OCI-LY3 (cell line): ENCODE data around the gene IFT25.

ENCODE experiments used
- H2AFZ ChIP-seq: fragments of 200-600, 300-600 bp; shearing (Covaris generic); 2 replicates; pipeline ENCODE4 v1.6.0; 2014; ENCODE audit warnings: antibody characterized with exemption, low read depth, low read length
- H3K27ac ChIP-seq: fragments of 200-600, 300-600 bp; sonication (generic); 2 replicates; pipeline ENCODE4 v1.5.1; 2014; ENCODE audit warnings: mild to moderate bottlenecking, low read length, moderate library complexity, mixed read lengths
- H3K27me3 ChIP-seq: fragments of 200-600, 300-600 bp; sonication (generic); 2 replicates; pipeline ENCODE4 v1.6.1; 2014; ENCODE audit warnings: low read depth, low read length, mixed read lengths
- H3K36me3 ChIP-seq: fragments of 200-600, 300-600 bp; sonication (generic); replicated peaks from 2 replicates; pipeline ENCODE3; 2014; ENCODE audit warnings: low read depth, low read length, mixed read lengths
- H3K4me1 ChIP-seq: fragments of 300-600, 200-600 bp; sonication (generic); 2 replicates; pipeline ENCODE4 v1.6.1; 2014; ENCODE audit warnings: low read length, mixed read lengths
- H3K4me2 ChIP-seq: fragments of 200-600, 300-600 bp; sonication (generic); 2 replicates; pipeline ENCODE4 v1.6.1; 2014; ENCODE audit warnings: low read length, mixed read lengths
- H3K4me3 ChIP-seq: fragments of 300-600, 200-600 bp; sonication (generic); 2 replicates; pipeline ENCODE4 v1.5.1; 2014; ENCODE audit warnings: antibody characterized with exemption, mild to moderate bottlenecking, low read length, moderate library complexity
- H3K79me2 ChIP-seq: fragments of 300-600, 200-600 bp; shearing (Covaris generic); 2 replicates; pipeline ENCODE4 v1.6.1; 2014; ENCODE audit warnings: mild to moderate bottlenecking, low read length, mixed read lengths
- H3K9ac ChIP-seq: fragments of 300-600, 200-600 bp; shearing (Covaris generic); 2 replicates; pipeline ENCODE4 v1.6.0; 2014; ENCODE audit warnings: mild to moderate bottlenecking, low read length, moderate library complexity
- H3K9me3 ChIP-seq: fragments of 200-600, 300-600 bp; shearing (Covaris generic); 2 replicates; pipeline ENCODE4 v1.6.1; 2014; ENCODE audit warnings: low read length, mixed read lengths; ENCODE audit not compliant: insufficient read depth
- H4K20me1 ChIP-seq: fragments of 200-600, 300-600 bp; sonication (generic); 2 replicates; pipeline ENCODE4 v1.6.1; 2016; ENCODE audit warnings: low read length, mixed read lengths; ENCODE audit not compliant: insufficient read depth
- CTCF ChIP-seq: fragments of 200-600, 300-600 bp; sonication (generic); IDR thresholded peaks from 2 replicates; pipeline ENCODE4 v1.5.1; 2014; ENCODE audit warnings: antibody characterized with exemption, low read length, low read depth
- EZH2phosphoT487 ChIP-seq: fragments of 200-600 bp; shearing (Covaris generic); IDR thresholded peaks from 2 replicates; pipeline ENCODE4 v1.6.1; 2018; ENCODE audit warnings: antibody characterized with exemption, mixed run types, low read depth

IFT25 gene

GRCh38 chr1:53986458-53986857 lies 41.0 kb upstream of the IFT25 start:
- Histone ChIP-seq H3K36me3 (no peaks in the 10 kb centered on the region), H3K4me1 (no peaks in the 10 kb centered on the region), H2AFZ (no peak overlapping the region), H4K20me1 (no peaks in the 10 kb centered on the region), H3K79me2 (no peaks in the 10 kb centered on the region), H3K9ac (no peak overlapping the region), H3K27ac (no peak overlapping the region), H3K4me3 (no peak overlapping the region), H3K27me3 (no peaks in the 10 kb centered on the region), H3K4me2 (no peak overlapping the region), H3K9me3 (no peaks in the 10 kb centered on the region)
- no peak for TF ChIP-seq CTCF

- Histone ChIP-seq H2AFZ (no peak overlapping the region), H3K36me3 (no peaks in the 10 kb centered on the region), H3K9me3 (no peaks in the 10 kb centered on the region), H3K4me2 (no peak overlapping the region), H3K4me3 (no peak overlapping the region), H3K27ac (no peak overlapping the region), H3K27me3 (no peaks in the 10 kb centered on the region), H3K9ac (no peak overlapping the region), H3K4me1 (peaks cover 2% of the 10 kb centered on the region; the same call in 1 of the 2 replicates), H4K20me1 (no peaks in the 10 kb centered on the region), H3K79me2 (no peaks in the 10 kb centered on the region)
- no peak for TF ChIP-seq CTCF
- no peak for TF ChIP-seq EZH2phosphoT487
Measured at GRCh38 chr1:53984726-53985125, 39.2 kb upstream of the IFT25 start.

DNA sequence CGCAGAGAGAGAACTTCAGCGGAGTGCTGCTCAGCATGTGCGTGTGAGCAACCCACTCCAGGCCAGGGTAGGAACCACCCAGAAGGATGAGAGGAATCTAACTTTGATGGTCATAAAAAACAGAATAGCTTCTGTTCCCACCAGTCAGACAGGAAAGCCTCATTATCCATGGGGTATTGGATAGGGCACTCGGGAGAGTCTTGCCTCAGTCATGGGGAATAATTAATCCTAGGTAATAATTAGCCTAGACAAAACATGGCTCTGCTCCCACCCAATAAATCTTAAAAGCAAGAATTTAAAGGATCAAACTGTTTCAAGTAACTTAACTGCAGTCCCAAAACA lies 37.2 kb upstream of the IFT25 start:
- Histone ChIP-seq H3K27ac (no peak overlapping the region), H3K36me3 (no peaks in the 10 kb centered on the region), H3K4me2 (no peak overlapping the region), H3K79me2 (no peaks in the 10 kb centered on the region), H3K4me1 (peaks cover 5% of the 10 kb centered on the region; the same call in 1 of the 2 replicates), H2AFZ (no peak overlapping the region), H3K9me3 (no peaks in the 10 kb centered on the region), H4K20me1 (no peaks in the 10 kb centered on the region), H3K4me3 (no peak overlapping the region), H3K9ac (no peak overlapping the region), H3K27me3 (no peaks in the 10 kb centered on the region)
- no peak for TF ChIP-seq CTCF

DNA sequence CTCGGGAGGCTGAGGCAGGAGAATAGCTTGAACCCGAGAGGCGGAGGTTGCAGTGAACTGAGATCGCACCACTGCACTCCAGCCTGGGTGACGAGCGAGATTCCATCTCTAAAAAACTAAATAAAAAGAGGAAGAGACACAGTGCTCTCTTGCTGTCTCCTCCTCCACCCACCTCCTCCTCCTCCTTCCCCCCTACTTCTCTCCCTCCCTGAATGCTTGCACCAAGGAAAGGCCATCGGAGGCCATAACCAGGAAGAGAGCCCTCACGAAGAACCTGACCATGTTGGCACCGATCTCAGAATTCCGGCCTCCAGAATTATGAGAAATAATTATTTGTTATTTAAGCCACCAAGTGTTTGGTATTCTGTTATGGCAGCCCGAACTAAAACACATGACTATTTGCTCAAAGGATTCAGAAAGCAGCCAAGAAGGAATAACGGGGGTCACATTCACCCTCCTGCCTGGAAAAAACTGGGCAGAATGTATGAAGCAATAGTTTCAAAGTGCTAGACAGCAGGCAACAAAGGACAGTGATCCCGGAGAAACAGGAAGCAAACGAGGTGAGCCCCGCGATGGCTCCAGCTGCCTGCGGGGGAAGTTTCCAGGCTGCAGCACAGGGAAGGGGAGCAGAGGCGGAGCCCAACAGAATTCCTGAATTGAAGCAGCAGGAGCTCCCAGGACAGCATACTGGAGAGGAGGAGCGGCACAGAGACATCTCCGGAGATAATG lies 36.7 kb upstream of the IFT25 start:
- no peak overlapping the region for H3K27ac ChIP-seq
- no peak overlapping the region for H2AFZ ChIP-seq
- H3K36me3 ChIP-seq: no peaks in the 10 kb centered on the region
- no peaks in the 10 kb centered on the region for H3K9me3 ChIP-seq
- no peak overlapping the region for H3K9ac ChIP-seq
- H3K79me2 ChIP-seq: no peaks in the 10 kb centered on the region
- no peak for TF ChIP-seq EZH2phosphoT487
- TF ChIP-seq CTCF: no peak
- H3K4me2 ChIP-seq: no peak overlapping the region
- no peaks in the 10 kb centered on the region for H3K27me3 ChIP-seq
- H4K20me1 ChIP-seq: no peaks in the 10 kb centered on the region
- peaks cover 5% of the 10 kb centered on the region; the same call in 1 of the 2 replicates for H3K4me1 ChIP-seq
- no peak overlapping the region for H3K4me3 ChIP-seq
